Measurements from ENCODE around the gene SOAT1.

Gene SOAT1

DNA sequence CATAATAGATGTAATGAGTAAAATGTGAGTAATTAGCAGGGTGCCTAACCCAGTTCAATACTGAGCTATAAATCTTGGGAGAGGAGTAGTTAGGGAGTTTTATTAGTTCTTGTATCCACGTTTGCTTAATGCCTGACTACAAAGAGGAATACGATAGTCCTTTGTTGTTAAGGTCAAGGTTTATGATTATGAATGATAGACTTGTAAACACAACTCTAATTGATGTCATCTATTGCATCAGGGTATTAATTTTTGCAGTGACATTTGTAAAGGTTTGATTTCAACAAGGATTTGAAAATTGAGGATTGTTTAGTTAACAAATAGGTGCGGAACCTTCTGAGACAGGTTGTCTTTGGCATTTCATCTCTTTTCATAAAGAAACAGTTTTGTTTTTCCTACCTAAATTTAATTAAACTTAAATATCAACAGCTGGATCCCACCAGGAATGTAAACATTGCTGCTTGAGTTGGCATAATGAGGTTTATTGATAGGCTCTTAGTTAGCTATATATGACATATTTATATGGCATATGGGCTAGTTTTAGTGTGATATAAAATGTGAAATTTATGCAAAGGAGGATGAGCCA is 9.7 kb downstream of the SOAT1 start:
- no peak for DNase-seq (ENCODE audit: insufficient read length, low spot score)
- FAIRE-seq = no peak

DNA sequence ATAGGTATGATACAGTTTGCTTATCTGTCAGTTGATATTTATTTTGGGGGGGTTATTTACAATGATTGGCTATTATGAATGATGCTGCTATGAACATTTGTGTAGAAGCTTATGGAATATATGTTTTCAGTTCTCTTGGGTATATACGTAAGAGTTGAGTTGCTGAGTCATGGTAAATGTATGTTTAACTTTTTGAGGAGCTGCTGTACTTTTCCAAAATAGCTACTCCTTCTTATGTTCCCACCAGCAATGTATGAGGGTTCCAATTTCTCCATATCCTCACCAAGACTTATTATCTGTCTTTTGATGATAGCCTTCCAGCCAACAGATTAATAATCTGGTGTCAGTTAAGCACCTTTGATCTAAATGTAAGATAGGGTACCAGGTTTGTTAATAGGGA is 11.9 kb downstream of the SOAT1 start:
- DNase-seq (ENCODE audit: insufficient read length, low spot score) (no peak), FAIRE-seq (no peak)

DNA sequence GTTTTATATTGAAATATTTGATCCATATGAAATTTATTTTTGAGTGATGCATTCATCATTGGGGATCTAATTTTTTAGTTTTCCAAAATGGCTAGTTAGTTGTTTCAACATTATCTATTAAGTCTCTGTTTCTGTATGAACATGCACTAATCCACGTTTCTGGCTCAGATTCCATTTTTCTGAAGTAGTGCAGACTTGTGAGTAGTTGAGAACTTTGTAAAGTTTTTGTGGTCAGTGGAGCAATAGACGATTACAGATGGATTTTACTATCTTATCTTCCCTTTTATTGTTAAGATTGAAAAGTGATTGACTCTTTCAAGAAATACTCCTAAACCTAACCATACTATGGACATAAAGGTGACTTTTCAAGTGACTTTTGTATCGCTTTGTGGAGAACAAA is 16.7 kb downstream of the SOAT1 start:
- FAIRE-seq = no peak
- no peak for DNase-seq (ENCODE audit: insufficient read length, low spot score)

DNA sequence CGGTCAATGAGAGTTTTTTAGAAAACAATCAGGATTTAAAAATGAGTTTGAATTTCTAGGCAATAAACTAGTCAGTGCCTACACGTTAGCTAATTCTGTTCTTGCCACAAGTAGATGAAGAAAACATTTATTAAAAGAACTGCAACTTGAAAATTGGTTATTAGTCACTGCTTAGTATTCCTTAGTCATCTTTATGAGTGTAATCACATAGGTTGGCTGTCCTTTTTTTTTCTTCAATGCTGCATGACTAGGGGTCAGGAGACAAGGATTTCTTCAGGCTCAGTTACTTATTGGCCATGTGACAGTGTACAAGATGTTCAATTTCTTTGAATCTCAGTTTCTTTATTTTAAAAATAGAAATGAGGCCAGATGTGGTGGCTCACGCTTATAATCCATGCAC is 17.1 kb downstream of the SOAT1 start:
- FAIRE-seq = peak; percentile 28

DNA sequence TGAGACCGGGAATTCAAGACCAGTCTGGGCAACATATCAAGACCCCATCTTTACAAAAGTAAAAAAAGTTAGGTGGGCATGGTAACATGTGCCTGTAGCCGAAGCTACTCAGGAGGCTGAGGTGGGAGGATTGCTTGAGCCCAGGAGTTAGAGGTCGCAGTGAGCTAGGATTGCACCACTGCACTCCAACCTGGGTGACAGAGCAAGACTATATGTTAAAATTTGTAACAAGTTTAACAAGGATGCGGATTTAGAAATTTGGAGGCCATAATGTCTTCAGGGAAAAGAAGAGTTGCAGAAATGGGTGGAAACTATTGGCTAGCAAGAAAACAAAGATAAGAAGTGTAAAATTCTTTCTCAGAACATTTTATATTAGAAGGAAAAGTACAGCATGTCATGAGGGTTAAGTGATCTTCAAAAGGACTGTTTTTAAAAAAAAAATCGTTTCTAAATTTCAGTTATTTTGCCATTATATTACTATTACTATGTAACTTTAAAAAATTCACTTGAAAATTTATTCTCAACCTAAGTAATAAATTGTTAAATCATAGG is 17.6 kb downstream of the SOAT1 start:
- no peak for DNase-seq (ENCODE audit: insufficient read length, low spot score)
- FAIRE-seq = no peak

More for the DNA sequence above, 17.1 kb downstream of the SOAT1 start:
- DNase-seq (ENCODE audit: insufficient read length, low spot score) = no peak

DNA sequence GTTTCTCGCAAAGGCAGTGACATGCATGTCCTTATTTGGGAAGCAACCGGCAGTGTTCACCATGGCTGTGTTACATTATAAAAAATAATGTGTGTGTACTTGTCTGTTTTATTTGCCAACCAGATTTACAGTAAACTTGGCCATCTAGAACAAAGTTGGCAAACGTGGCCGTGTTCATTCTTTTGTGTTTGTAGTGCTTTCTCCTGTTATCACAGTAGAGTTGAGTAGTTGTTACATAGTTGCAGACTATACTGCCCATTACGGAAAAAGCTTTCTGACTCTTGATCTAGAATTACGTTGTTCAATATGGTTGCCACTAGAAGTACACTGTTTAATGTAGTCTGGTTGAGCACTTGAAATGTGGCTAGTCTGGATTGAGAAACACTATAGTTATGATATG is 19.4 kb downstream of the SOAT1 start:
- no peak for FAIRE-seq
- DNase-seq (ENCODE audit: insufficient read length, low spot score) = no peak

DNA sequence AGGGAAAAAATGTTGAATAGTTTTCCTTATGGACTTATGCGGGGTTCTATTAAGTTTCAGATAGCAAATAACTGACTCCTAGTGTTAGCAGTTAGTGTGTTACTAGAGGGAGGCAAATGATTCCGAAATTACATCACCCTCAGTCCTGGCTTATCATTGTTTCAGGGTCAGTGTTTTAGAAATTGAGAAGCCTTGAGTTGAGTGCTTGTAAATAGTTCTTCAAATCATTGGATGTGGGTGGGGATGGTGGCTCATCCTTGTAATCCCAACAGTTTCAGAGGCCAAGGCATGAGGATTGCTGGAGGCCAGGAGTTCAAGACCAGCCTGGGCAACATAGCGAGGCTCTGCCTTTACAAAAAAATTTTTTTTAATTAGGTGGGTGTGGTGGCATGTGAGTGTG is 21.3 kb downstream of the SOAT1 start:
- DNase-seq (ENCODE audit: insufficient read length, low spot score) (no peak), FAIRE-seq (no peak)

DNA sequence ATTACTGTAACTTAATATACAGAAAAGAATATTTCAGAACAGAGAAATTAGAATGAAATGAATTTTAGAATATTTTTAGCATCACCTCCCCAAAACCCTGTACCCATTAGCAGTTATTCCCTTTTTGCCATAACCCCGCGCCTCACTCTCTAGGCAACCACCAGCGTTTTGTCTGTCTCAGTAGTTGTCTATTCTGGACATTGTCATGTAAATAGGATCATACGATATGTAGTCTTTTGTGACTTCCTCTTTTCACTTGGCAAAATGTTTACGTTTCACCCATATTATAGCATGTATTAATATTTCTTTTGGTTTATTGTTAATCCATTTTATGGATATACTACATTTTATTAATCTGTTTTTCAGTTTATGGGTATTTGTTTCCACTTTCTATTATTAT is 24.9 kb downstream of the SOAT1 start:
- FAIRE-seq (no peak), DNase-seq (ENCODE audit: insufficient read length, low spot score) (no peak)

DNA sequence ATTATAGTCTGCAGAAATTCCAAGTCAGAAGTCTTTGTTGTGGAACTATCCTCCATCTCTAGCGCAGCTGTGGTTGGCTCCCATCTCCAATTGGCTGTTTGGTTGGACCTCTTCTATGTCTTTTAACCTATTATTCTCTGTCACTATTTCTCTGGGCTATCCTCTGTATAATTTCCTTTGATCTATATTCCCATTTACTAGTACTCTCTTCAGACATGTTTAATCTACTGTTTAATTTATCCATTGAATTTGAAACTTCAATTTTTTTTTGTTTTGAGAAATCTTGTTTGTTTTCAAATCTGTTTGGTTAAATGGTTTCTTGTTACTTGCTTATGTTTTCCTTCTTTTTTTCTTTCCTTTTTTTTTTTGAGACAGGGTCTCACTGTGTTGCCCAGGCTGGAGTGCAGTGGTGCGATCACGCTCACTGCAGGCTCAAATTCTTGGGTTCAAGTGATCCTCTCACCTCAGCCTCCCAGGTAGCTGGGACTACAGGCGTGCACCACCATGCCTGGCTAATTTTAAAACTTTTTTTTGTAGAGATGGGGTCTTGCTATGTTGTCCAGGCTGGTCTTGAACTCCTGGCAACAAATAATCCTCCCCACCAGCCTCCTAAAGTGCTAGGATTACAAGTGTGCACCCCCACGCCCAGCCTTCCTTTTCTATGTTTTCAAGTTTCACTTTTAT is 28.1 kb downstream of the SOAT1 start:
- FAIRE-seq = no peak
- DNase-seq (ENCODE audit: insufficient read length, low spot score) = no peak

DNA sequence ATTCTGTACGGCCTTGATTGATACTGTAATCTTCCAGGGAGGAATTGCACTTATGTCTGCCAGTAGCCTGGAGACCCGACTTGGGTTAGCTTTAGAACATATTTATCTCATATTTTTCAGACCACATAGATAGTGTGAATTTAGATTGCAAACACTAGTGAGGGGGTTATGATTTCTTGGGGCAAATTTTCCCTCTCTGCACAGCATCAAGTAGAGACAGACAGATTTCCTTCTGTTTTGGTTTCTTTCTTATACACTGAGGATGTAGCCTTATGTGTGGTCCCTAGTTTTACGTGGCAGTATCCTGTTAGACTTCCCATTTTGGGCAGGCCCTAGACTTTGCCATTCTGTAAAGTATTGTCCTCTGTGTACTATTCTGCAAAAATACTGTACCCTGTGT is 29.0 kb downstream of the SOAT1 start:
- DNase-seq (ENCODE audit: insufficient read length, low spot score) = no peak
- FAIRE-seq = no peak

DNA sequence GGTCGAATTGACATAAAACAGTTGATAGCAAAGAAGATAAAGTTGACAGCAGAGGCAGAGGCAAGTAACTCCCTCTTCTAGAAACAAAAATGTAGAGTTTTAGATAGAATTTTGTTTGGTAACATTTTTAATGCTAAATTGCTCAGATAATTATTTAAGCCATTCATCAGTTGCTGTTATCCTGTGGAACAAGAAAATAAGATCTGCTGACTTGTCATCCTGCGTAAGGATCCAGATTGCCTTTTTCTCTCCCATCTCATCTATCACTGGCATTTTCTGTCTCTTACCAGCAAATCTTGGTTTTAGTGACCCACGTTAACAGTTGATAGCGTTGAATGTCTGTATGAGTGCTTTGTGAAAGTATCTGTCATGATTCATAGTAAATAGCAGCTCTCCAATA is 29.8 kb downstream of the SOAT1 start:
- FAIRE-seq (no peak), DNase-seq (ENCODE audit: insufficient read length, low spot score) (no peak)

DNA sequence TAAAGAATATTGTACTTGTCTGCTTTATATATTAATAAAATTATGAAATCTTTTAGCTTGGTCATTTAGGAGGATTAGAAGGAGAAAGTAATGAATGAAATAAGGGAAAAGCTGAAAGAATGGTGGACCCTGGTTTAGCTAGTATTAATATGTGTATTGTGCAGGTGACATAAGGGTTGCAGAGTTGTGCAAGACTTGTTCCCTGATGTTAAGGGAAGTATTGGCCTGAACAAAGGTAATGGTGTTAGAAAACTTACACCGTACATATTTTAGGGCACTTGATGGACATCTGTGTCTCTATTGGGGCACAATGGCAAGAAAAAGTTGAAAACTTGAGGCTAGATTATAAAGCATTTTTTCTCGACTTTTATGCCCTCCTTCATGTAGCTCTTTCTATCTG is 32.2 kb downstream of the SOAT1 start:
- FAIRE-seq (no peak), DNase-seq (ENCODE audit: insufficient read length, low spot score) (no peak)

DNA sequence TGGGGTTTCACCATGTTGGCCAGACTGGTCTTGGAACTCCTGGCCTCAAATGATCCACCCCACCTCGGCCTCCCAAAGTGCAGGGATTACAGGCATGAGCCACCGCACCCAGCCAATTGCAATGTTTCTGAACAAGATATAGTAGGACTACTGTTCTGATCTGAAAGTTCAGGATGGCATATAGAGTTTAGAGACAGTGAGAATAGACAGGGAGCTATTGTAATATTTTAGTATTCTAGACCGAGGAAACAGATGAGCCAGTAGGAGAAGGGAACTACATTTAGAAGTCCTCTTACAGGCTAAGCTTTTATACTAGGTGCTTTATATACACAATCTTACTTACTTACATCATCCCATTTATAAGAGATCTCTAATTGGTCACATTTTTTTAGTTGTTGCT is 33.1 kb downstream of the SOAT1 start:
- no peak for FAIRE-seq

DNA sequence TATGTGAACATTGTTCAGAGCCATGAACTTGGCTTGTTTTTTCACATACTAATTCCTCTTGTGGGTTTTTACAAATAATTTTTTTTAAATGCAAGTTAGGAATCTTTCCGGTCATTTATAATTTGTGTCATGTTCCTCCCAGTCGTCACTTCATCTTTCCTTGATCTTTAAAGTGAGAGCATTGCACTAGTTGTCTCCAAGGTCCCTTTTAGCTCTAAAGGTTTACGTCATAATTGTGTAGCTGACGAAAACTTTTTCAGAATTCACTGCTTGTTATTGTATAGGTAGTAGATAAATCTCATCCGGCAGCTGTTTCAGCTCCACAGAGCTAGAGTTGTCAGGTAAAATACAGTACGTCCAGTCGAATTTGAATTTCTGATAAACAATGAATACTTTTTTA is 33.6 kb downstream of the SOAT1 start:
- no peak for FAIRE-seq
- no peak for DNase-seq (ENCODE audit: insufficient read length, low spot score)

More for the DNA sequence above, 33.1 kb downstream of the SOAT1 start:
- no peak for DNase-seq (ENCODE audit: insufficient read length, low spot score)

DNA sequence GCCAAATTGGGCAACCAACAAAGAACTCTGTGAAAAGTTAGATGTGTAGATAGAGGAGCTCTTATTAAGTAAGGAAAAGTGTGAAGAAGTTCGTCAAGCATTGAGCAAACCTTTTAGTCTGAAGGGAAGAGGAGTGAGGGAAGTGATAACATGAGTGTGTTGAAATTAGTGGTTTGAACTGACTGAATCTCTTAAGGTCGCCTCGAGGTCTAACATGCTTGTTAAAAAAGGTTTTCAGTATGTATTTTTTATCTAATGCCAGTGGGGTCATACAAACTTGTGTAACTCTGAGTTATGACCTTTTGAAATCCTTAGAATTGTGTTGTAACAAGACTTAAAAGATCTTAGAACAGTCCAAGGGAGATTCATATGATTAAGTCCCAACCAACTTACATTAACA is 34.1 kb downstream of the SOAT1 start:
- DNase-seq (ENCODE audit: insufficient read length, low spot score) (no peak), FAIRE-seq (no peak)

DNA sequence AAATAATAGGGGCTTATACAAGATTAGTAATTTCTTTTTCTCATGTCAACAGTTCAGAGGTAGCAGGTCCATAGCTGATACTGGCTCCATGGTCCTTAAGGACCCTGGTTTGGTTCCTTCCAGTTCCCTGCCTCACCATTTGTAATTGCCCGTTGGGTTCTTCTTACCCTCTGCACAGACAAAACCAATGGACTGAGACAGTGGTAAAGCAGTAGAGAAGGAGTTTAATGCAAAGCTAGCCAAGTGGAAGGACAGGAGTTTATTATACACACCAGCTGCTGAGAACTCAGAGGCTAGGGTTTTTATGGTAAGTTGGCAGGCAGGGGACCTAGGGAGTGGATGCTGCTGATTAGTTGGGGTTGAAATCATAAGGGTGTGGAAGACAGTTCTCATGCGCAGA is 36.3 kb downstream of the SOAT1 start:
- DNase-seq (ENCODE audit: insufficient read length, low spot score) (no peak), FAIRE-seq (no peak)

DNA sequence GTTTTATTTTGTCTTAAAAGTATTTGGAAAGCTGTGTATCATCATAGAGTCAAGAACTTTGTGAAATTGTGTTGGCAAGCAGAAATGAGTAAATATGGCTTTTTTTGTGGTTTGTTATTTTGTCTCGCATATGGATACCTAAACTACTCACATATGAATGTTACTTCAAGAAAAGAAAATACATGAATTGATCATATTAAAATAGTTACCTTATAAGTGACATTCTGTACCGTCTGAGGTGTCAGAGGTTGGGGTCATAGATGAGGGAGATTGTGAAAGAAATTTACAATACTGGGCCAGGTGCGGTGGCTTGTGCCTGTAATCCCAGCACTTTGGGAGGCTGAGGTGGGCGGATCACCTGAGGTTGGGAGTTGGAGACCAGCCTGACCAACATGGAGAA is 40.8 kb downstream of the SOAT1 start:
- no peak for FAIRE-seq

DNA sequence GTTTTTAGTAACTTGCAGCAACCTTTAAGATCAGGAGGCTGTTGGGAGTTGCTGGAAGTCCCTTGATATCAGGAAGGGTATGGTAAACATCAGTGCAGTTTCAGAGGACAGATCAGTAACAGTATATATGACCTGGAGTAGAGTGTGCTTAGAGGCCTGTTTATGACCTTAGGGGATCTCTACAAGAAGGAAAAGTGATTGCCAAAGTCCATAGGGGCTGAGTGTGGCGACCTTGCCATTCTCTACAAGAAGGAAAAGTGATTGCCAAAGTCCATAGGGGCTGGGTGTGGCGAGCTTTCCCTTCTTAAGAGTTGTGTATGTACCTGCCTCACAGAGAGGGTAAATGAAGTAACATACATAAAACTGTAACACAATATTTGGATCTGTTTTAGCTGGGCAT is 43.7 kb downstream of the SOAT1 start:
- DNase-seq (ENCODE audit: insufficient read length, low spot score) (no peak), FAIRE-seq (no peak)

More for the DNA sequence above, 40.8 kb downstream of the SOAT1 start:
- no peak for DNase-seq (ENCODE audit: insufficient read length, low spot score)

DNA sequence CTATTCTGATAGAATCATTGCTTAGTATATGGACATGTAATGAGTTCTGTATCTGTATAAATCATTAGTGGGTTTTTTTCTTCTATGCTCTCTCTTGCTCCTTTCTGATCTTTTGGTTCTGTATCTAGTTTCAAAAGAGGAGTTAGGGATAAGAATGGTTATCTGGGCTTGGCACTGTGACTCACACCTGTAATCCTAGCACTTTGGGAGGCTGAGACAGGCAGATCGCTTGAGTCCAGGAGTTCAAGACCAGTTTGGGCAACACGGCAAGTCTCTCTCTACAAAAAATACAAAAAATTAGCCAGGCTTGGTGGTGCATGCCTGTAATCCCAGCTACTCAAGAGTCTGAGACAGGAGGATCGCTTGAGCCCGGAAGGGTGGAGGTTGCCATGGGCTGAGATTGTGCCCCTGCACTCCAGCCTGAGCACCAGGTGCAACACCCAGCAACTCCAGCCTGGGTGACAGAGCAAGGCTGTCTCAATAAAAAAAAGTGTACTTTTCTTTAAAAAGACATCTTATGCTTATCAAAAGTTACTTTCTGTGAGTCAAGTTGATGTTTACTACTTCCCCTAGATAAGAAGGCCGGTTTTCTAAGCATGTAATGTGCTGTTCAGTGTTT is 44.5 kb downstream of the SOAT1 start:
- DNase-seq (ENCODE audit: insufficient read length, low spot score) (no peak), FAIRE-seq (no peak)

DNA sequence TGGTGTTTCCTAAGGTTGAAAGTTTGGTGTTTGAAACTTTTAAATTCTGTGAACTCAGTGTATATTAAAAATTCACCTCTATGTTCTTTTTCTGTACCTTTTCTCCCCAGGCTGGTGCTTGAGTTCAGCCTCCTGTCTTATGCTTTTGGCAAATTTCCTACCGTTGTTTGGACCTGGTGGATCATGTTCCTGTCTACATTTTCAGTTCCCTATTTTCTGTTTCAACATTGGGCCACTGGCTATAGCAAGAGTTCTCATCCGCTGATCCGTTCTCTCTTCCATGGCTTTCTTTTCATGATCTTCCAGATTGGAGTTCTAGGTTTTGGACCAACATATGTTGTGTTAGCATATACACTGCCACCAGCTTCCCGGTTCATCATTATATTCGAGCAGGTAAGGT is 47.3 kb downstream of the SOAT1 start:
- DNase-seq (ENCODE audit: insufficient read length, low spot score) = no peak
- FAIRE-seq = no peak

DNA sequence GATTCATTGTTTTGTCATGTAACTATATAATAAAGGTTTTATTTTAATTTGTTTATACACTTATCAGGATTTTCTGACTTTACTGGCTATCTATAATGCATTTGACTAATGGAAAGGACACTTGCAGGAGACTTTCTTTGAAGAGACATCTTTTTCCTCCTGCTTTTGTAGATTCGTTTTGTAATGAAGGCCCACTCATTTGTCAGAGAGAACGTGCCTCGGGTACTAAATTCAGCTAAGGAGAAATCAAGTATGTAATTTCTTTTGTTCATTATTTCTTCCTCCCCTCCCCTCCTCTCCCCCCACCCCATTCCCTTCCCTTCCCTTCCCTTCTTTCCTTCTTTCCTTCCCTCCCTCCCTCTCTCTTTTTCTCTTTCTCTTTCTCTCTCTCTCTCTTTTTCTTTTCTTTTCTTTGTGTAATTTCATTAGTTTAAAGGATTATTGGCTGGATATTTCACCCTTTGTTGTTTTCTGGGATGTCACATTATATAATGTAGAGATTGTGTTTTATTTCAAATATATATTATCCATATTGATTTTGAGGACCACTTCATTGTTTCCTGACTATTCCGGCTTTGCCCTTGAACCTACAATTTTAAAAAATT is 48.4 kb downstream of the SOAT1 start:
- DNase-seq (ENCODE audit: insufficient read length, low spot score) = no peak
- no peak for FAIRE-seq

Measured in GM19239 (cell line).